ENCODE results near the gene AMIGO1.

Gene AMIGO1

DNA sequence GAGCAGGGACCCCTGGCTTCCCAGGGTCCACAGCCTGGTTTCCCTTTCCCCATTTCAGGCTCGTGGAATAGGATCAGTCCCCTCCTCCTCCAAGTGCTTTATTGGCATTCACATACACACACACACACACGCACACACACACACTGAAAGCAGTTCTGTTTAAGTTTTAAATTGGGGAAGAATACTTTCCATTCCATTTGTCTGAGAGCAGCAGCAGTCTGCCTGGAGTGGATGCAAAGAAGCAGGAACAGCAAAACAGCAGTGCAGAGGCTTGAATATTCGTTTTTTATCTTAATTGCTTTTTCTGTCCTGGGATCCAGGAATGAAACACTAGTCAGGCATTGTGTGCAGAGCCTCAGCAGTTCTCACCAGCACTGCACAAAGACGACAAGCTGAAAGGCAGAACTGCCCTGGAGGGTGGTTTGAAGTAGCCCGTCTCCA lies 8.6 kb downstream of the AMIGO1 start:
- no peak for DNase-seq

DNA sequence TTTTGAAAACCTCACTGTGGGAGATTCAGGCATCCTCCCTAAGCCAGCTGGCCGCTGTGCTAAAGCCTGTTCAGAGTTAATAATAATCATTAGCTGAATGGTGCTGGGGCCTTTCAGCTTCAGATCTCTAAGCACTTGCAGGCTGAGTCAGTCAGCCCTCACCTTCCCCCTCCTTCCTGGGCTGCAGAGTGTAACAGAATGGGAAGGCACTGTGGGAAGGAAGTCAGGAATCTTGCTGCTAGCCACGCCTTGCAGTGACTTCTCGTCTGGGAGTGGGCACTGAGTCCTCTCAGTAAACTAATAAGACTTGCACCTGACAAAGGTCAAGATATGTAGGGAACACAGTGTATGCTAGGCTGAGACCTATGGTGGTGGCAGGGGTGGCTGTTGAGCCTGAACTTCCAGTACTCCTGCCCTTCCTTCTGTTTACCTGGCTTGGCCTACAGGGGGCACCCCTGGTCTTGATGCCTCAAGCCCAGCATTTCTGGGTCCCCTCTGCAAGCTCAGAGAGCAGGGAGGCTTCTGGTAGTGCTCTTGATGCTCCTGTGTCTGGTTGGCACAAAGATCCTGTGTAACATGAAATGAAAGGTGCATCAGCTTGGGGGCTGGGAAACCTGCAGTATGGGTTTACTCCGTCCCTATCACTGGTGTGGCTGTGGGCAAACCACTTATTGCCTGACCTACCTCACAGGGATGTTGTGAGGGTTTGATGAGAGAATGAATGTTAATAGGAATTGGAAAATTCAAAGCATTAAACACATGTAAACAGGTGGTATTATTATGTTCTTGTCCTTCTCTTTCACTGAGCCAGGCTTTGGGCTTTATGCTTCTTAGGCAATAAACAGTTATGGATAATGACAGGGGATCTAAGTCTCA lies 9.6 kb downstream of the AMIGO1 start:
- DNase-seq, result peak; percentile 79

DNA sequence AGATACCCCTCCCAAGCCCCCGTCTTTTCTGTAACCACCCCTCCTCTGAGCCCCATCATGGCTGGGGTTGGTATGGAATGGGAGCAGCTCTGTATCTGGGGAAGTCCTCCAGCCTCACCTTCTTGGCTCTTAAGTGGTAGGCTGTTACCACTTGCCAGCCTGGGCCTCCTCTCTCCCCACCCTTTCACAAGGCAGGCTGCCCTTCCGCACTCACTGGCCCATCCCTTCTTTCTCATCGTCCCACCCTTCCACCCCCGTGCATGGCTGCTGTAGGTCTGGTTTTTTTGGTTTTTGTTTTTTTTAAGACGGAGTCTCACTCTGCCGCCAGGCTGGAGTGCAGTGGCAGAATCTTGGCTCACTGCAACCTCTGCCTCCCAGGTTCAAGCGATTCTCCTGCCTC lies 10.4 kb downstream of the AMIGO1 start:
- no peak for DNase-seq

DNA sequence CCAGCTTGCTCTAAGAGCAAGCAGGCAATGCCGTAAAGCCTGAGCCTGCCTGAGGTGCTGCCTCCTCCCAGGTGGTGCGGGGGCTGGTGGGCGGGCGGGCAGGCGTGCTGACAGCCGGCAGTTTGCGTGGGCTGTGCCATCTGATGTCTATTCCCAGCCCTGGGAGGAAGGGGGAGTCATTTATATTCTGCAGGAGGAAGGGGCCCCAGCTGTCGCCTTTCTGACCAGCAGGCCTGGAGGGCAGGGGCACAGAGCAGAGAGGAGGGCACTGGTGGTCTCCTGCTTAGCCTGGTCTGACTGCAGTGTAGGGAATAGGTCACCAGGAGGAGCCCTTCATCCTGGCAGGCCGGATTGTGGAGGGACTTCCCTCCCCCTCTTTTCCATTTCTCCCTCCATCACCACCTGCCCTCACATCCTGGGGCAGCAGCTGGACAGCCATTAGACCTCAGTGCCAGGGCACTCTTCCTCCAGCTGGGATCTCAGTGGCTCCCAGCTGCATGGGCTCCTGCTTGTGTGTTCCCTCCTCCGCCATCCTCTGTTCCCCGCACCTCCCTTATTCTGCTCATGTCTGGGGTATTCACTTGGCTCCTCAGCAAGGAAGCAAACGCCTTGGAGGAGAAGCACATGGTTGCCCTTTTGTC lies 11.2 kb downstream of the AMIGO1 start:
- peak; percentile 34 for DNase-seq

DNA sequence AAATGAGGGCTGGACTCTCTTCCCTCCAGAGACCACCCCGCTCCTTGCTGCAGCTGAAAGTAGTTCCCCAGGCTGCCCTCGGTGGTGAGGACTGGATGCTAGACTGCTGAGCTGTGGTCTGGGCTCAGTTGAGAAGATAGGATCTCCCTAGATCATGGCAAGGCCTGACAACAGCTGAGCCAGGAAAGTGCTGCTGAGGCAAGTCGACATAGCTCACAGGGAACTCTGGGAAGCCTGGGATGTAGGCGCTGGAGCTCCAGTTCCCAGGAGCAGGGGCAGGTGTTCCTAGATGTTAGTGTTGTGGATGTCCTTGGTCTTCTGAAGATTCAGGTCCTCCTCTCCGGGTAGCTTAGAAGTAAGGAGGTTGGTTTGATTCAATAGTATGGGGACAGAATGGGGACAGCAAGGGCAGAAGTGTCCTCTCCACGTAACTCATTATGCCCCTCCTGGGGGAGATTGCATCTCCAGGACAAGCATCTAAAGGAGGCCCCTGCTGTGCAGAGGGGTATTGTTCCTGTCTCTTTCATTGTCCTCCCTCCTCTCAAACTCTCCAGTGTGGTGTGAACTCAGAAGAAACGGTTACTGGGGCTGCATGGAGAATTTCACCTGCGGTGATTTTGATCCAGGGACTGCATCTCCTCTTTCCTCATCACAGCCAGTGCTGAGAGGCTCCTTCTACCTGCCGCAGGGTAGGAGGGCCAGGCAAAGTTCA lies 11.9 kb downstream of the AMIGO1 start:
- DNase-seq, result no peak

DNA sequence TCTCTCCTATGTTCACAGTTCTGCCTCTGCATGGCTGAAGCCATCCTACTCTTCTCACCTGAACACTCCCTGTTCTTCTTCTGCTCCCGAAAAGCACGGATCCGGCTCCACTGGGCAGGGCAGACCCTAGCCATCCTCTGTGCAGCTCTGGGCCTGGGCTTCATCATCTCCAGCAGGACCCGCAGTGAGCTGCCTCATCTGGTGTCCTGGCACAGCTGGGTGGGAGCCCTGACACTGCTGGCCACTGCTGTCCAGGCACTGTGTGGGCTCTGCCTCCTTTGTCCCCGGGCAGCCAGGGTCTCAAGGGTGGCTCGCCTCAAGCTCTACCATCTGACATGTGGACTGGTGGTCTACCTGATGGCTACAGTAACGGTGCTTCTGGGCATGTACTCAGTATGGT lies 13.8 kb downstream of the AMIGO1 start:
- DNase-seq, result no peak

DNA sequence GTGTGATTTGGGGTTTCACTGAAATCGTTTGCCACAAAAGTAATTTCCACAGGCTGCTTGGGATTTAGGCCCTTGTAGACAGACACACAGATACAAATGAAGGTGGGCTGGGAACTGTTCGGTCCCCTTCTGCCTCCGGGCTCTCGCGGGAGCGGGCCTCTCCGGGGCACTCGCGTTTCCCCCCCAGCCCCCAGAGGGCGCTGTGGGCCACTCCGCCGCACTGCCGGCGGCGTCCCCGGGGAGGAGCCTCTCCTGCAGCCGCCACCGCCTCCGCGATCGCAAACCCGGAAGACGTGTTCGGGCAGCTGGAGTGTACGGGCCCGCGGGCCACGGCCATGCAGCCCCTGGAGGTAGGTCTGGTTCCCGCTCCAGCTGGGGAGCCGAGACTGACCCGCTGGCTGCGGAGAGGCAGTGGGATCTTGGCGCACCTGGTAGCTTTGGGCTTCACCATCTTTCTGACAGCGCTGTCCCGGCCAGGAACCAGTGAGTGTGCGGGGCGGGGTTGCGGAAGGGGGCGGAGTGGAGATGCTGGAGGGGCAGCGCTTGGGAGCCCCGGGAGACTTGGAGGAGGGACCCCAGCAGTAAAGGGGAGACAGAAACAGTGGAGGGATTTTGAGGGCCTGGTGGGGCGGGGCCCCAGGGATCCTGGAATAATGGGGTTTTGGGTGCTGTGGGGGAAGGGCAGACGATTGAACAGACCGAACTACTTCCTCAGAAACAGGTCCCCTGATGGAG lies 15.6 kb downstream of the AMIGO1 start, which contains the start of gene CYB561D1:
Gene CYB561D1 (plus strand): TSS at position 290 of the 735 bp plus-strand sequence. CDS start 46 bp downstream, at position 336.
- peak; percentile 88 for DNase-seq

DNA sequence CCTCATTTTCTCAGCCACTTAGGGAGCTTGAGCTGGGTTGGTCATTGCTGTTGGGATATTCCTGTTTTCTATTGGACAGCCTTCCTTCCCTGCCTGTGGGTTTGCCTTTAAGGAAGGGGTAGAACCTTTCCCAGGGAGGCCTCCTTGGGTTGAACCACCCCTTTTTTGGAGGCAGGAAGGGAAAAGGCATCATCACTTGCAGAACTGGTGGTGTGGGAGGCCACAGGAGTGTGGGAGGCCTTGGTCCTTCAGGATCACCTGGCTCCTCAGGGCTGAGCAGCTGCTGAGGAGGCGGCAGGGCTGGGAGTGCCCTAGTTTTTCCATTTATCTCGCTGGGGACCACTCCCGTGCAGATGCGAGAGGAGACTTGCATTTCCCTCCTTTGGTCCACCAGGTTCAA lies 16.3 kb downstream of the AMIGO1 start:
- DNase-seq, result no peak

DNA sequence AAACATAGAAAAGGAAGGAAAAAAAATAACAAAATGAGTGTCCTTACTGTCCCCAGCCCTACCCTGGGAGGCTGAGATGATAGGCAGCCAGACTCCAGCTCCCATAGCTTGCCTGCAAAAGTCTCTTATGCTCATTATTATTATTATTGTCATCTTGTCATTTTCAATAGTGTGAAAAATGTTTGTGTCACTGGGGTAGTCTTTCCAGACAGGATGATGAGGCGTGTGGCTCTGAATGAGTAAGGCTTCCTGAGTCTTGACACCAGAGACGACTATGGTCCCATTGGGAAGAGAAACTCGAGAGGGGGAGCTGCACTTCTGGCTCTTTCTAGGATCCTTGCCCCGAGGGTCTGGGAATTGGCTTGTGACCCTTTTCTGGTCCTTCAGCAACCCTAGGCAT lies 16.7 kb downstream of the AMIGO1 start:
- no peak for DNase-seq

DNA sequence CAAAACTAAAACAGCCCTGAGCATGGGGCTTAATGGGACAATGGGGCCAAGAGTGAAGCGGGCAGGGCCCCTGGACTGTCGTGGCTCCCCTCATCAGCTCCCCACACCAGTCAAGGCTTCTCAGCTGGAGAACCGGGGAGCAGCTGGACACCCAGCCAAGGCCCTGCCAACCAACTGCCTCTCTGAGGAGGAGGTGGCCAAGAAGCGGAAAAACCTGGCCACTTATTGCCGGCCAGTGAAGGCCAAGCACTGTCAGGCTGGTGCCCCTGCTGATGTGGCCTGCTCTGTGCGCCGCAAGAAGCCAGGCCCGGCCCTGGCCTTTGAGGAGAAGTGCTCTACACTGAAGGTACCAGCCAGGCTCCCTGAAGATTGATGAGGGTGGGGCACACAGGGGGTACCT lies 18.2 kb downstream of the AMIGO1 start:
- DNase-seq, result no peak

DNA sequence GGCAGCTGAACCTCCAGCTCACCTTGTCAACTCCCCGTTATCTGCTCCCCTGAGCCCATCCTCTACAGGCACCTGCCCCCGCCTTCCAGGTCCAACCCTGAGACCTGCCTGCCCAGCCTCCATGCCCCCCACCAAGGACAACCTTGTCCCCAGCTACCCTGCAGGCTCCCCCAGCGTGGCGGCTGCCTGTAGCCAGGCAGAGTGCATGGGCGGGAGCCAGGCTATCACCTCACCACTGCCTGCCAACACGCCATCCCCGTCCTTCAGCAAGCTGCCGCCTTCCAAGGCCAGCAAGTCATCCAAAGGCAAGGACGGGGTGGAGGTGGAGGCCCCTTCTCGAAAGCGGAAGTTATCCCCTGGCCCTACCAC lies 18.6 kb downstream of the AMIGO1 start:
- DNase-seq, result no peak

DNA sequence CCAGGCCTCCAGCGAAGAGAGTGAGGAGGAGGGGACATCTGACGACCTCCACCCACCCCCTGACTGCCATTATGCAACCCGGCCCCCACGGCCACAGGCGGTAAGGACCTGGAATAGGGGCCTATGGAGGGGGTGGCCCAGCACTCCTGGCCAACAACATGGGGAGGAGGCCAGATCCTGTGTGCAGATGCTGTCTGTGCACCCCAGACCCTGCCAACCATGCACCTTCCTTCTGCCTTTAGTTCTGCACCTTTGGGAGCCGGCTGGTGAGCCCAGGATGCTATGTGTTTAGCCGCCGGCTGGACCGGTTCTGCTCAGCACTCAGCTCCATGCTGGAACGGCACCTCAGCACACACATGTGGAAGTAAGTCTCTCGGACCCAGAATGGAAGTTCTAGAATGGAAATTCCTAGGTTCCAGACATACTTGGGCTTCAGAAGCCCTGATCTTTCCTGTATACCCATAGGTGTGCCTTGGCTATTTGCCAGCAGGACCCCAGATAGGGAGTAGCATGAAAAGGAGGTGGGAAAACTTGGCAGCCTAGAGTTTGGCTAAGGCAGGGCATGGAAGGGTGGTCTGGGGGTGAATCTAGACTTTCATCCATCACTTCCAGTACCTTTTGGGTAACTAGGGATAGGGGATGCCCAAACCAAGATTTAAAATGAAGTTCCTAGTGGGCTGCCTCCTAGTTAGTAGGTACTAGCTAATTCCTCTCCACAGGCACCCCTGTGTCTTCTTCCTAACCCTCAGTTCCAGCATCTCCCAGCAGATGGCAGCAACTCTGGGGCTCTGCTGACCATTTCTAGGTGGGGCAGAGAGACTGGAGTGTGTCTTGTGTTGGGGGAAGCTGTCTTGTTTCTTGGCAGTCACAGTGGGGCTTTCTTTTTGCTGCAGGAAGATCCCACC lies 19.2 kb downstream of the AMIGO1 start:
- peak; percentile 87 for DNase-seq

DNA sequence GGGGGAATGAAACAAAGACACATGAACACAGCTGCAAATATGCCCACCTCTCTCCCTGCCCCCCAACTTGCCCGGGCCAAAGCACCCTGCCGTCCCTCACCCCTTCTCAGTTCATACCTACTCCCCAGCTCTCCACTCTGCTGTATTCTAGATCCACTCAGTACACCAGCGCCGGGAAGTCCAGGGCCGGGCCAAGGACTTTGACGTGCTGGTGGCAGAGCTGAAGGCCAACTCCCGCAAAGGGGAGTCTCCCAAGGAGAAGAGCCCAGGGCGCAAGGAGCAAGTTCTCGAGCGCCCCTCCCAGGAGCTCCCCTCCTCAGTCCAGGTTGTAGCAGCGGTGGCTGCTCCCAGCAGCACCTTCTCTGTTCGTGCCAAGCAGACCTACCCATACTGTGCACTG lies 20.8 kb downstream of the AMIGO1 start:
- DNase-seq, result no peak

DNA sequence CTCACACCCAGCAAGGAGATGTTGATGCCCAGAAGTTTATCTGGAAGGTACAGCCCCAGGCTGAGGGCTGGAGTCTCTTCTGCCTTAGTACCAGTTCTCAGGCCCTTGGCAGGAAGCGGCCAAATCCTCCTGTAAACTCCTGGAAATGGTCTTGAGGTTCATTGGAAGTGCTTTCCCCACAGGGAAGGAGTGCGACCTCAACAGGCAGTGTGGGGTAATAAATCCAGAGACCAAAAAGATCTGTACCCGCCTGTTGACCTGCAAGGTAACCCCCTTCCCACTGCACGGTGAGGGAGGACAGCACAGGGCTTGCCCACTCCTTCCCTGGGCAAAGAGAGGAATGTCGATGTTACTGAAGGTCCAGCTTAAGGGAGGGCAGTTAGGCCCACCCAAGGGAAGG lies 21.3 kb downstream of the AMIGO1 start:
- DNase-seq, result no peak

DNA sequence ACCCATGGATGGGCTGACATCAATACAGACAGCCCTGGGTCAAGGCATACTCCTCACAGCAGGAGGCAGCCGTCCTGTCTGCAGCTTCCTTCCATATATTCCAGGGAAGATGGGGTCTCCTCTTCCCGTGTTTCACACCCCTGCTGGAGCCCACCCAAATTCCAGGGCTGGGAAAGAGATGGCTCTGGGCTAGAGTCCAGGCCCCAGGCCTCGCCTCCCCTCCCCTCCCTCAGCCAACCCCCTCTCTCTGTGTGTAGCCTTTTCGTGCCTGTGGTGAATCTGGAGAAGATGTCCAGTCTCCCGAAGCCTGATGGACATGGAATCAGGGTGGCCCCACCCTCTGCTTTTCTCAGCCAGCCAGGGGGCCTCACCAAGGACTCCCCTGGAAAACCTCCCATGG lies 22.3 kb downstream of the AMIGO1 start:
- no peak for DNase-seq

DNA sequence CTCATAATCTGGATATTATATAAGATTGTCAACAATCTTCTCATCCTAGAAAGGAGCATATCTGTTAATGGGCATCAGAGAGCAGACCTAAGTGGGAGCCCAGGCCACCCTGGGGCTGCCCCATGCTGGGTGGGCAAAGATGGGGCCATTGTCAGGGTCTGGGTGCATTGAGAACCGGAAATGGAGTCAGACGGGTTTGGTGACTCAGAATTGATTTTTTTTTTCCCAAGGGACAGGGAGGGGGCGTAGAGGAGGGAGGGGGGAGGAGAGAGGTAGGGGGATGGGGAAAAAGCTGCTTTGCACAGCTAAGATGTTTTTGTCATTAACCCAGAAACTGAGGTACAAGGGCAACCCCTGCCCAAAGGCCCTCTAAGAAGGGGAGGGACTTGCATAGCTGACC lies 24.5 kb downstream of the AMIGO1 start:
- DNase-seq, result no peak

DNA sequence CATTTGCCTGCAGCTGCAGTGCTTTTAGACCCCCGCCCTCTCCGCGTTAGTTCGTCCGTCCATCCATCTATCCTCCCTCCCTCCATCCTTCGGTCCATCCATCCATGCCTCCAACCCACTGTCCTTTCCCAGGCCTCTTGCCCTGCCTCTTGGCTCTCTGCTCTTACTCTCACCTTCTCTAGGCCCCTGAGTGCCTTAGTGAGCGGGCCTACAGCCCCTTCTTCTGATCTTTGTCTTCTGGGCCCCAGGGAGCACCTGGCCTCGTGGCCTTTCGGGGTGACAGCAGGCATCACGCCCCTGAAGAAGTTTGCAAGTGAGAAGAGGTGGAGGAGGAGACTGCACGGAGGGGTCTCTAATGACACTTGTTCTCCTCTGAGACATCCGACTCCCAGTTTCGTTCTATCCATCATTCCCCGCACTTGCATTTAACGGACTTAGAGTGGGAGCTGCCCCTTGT lies 25.0 kb downstream of the AMIGO1 start:
- no peak for DNase-seq

DNA sequence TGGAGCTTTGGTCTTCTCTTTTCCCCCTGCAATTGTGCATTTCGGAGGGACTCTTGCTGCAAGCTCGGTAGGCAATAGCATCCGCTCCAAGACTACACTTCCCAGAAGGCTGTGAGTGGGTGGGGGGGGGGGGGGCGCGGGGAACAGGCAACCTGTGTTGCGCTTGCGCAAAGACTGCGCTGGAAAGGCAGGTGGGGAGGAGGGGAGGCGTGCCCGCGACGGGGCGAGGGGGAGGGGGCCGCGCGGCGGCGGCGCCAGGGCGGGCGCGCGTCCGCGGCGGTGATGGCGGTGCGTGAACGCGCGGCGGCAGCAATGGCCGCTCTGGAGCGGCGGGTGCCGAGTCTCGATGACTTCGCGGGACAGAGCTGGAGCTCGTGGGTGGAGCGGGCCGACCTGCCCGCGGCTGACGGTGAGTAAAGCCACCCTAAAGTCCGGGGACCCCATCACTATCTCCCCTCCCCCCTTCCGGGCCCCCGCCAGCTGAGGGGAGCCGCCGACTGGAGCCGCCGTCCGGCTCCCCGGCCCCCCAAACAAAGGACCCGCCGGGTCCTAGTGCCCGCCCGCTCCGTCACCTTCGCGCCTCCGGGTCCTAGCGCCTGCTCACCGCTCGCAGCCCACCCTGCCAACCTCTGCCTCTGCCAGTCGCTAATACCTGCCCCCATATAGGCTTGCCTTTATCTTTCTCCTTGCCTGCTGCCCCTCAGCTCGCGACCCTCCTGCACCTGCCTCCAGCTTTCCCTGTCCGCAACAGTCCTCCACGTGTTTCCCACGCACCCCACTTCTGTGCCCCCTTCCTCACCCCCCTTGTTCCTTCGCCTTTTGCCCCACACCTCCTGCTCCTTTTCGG lies 25.6 kb downstream of the AMIGO1 start, which contains the start of gene ATXN7L2:
Gene ATXN7L2 (plus strand): TSS at position 234 of the 847 bp plus-strand sequence. CDS start 49 bp downstream, at position 283.
- peak; percentile 95 for DNase-seq

DNA sequence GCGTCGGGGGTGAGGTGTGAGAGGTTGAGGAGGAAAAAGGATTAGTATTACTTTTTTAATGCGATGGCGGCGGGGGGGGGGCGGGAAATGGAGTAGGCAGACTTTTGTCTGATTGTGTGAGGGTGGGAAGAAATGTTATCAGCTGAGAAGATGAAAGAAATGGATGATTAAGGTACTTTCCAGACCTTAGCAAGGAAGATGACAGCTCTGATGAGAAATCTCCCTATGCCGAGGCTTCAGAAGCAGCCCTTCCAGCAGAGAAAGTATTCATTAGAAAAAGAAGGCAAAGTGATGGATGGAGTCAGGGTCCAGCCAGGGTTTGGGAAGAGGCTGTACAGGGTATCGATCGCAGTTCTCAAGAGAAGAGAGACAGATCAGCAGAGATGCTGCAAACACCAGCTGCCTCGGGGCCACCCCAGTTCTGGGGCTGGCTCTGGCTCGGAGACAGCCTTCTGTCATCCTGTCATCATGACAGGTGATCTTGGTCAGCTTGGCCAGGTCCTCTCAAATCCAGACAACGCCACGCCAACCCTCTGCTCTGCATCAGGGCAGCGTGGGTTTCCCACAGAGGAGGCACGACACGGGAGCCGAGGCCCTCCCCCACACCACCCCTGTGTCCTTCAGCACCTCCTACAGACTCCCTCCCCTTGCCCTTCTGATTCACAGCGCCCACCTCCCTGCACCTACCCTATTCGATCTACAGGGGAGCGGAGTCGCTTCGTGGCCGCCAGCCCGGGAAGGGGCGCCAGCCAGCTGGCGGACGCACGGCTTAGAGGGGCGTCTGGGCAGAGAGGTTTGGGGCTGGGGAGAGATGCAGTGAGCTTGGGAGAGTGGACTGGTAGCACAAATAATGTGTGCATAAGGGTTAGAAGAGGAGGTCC lies 26.5 kb downstream of the AMIGO1 start:
- peak; percentile 22 for DNase-seq

DNA sequence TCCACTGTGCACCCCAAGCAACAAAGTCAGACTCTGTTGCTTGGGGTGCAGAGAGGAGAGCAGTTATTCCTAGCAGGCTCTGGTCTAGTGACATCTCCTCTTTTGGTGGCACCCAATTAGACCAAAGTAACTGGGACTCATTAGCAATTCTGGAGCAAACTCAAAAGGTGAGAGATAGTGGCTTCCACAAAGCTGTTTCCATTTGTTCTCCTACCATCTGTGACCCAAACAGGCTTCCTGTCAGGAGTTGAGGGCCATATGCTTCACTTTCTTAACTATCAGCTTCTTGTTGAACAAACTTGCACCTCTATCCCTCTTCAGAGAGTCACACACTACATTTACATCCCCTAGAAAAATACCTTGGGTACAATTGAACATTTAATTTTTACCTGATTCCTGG lies 27.3 kb downstream of the AMIGO1 start:
- DNase-seq, result no peak

Data from hematopoietic multipotent progenitor cell treated with erythropoietin and hydrocortisone succinate and interleukin-3 and kit ligand, for 6 days (in vitro differentiated cells).